CD4-positive, alpha-beta T cell treated with Interleukin-2 at 100 ng/mL for 4 hours (primary cell): Measurements from ENCODE around the gene PAXIP1.
"Not testable (repeated sequence)": the region's sequence is repeated elsewhere in the genome, so short reads cannot be mapped to it uniquely, and the experiment has no call there.

Experiments
- DNase-seq: peaks from one replicate; pipeline ENCODE4 v3.0.0-alpha.2; 2020; ENCODE audit warnings: low spot score

PAXIP1 gene

GRCh38 chr7:155003092-155003375 lies at the start of gene PAXIP1:
Gene PAXIP1 (minus strand): TSS chr7:155003124. CDS start chr7:155002929, 195 bp downstream.
- DNase-seq, result peak; percentile 57

- no peak for DNase-seq
Measured at GRCh38 chr7:155051355-155051754, 48.4 kb upstream of the PAXIP1 start.

GRCh38 chr7:155048006-155048405 lies 45.1 kb upstream of the PAXIP1 start:
- no peak for DNase-seq

- no peak for DNase-seq
Measured at GRCh38 chr7:155043756-155044155, 40.8 kb upstream of the PAXIP1 start.

GRCh38 chr7:155038335-155038734 lies 35.4 kb upstream of the PAXIP1 start:
- no peak for DNase-seq

GRCh38 chr7:155034495-155034894 lies 31.6 kb upstream of the PAXIP1 start:
- DNase-seq, result not testable (repeated sequence)

- no peak for DNase-seq
Measured at GRCh38 chr7:155032978-155033377, 30.1 kb upstream of the PAXIP1 start.

- DNase-seq, result no peak
Measured at GRCh38 chr7:155027879-155028278, 25.0 kb upstream of the PAXIP1 start.

- no peak for DNase-seq
Measured at GRCh38 chr7:155021699-155022145, 18.8 kb upstream of the PAXIP1 start.

- DNase-seq, result no peak
Measured at GRCh38 chr7:155020996-155021395, 18.1 kb upstream of the PAXIP1 start.

- DNase-seq, result no peak
Measured at GRCh38 chr7:155017834-155018233, 14.9 kb upstream of the PAXIP1 start.

GRCh38 chr7:155011086-155011485 lies 8.2 kb upstream of the PAXIP1 start:
- no peak for DNase-seq

- DNase-seq, result peak; percentile 37
Measured at GRCh38 chr7:155009570-155010157, 6.7 kb upstream of the PAXIP1 start.

GRCh38 chr7:155007947-155008346 lies 5.0 kb upstream of the PAXIP1 start:
- peak; percentile 21 for DNase-seq

GRCh38 chr7:155003376-155004214 lies 671 bp upstream of the PAXIP1 start:
- peak; percentile 83 for DNase-seq

- DNase-seq, result no peak
Measured at GRCh38 chr7:155002411-155003091, 373 bp downstream of the PAXIP1 start.

- DNase-seq, result peak; percentile 19
Measured at GRCh38 chr7:155001756-155002410, 1.0 kb downstream of the PAXIP1 start.

GRCh38 chr7:155000795-155001194 lies 2.1 kb downstream of the PAXIP1 start:
- peak; percentile 11 for DNase-seq

- no peak for DNase-seq
Measured at GRCh38 chr7:154998481-154998880, 4.4 kb downstream of the PAXIP1 start.

- DNase-seq, result no peak
Measured at GRCh38 chr7:154997840-154998370, 5.0 kb downstream of the PAXIP1 start.

- no peak for DNase-seq
Measured at GRCh38 chr7:154996756-154997155, 6.2 kb downstream of the PAXIP1 start.

GRCh38 chr7:154996101-154996500 lies 6.8 kb downstream of the PAXIP1 start:
- no peak for DNase-seq
